GM21367 (cell line): ENCODE results near the gene DLG2.

Experiments
- ATAC-seq: cut with Tn5 transposase; IDR thresholded peaks from one replicate; pipeline ENCODE4 v1.9.1; 2021; ENCODE audit not compliant: unreplicated experiment

The DLG2 gene

GRCh38 chr11:84714316-84714780 lies 912.8 kb downstream of the DLG2 start:
- ATAC-seq = peak; percentile 97

- no peak for ATAC-seq
These were observed 935.3 kb downstream of the DLG2 start for GRCh38 chr11:84691830-84692229.

GRCh38 chr11:84687433-84687832 lies 939.7 kb downstream of the DLG2 start:
- no peak for ATAC-seq

GRCh38 chr11:84686716-84687115 lies 940.4 kb downstream of the DLG2 start:
- no peak for ATAC-seq

GRCh38 chr11:84685976-84686375 lies 941.2 kb downstream of the DLG2 start:
- no peak for ATAC-seq

- no peak for ATAC-seq
These were observed 942.0 kb downstream of the DLG2 start for GRCh38 chr11:84685149-84685548.

- no peak for ATAC-seq
These were observed 945.7 kb downstream of the DLG2 start for GRCh38 chr11:84681456-84681855.

GRCh38 chr11:84675396-84676025 lies 951.6 kb downstream of the DLG2 start:
- no peak for ATAC-seq

- ATAC-seq = no peak
These were observed 953.4 kb downstream of the DLG2 start for GRCh38 chr11:84673753-84674152.

- ATAC-seq = no peak
These were observed 955.7 kb downstream of the DLG2 start for GRCh38 chr11:84671325-84671999.

- no peak for ATAC-seq
These were observed 963.4 kb downstream of the DLG2 start for GRCh38 chr11:84663731-84664130.

- ATAC-seq = no peak
These were observed 966.7 kb downstream of the DLG2 start for GRCh38 chr11:84660257-84660977.

- ATAC-seq = no peak
These were observed 971.4 kb downstream of the DLG2 start for GRCh38 chr11:84655712-84656111.

- ATAC-seq = no peak
These were observed 978.7 kb downstream of the DLG2 start for GRCh38 chr11:84648471-84648870.

GRCh38 chr11:84645988-84646694 lies 981.0 kb downstream of the DLG2 start:
- no peak for ATAC-seq

- no peak for ATAC-seq
These were observed 984.6 kb downstream of the DLG2 start for GRCh38 chr11:84642500-84642899.

GRCh38 chr11:84634309-84634708 lies 992.8 kb downstream of the DLG2 start:
- ATAC-seq = no peak

- ATAC-seq = no peak
These were observed 998.1 kb downstream of the DLG2 start for GRCh38 chr11:84628871-84629620.

GRCh38 chr11:84626256-84626655 lies 1000.9 kb downstream of the DLG2 start:
- no peak for ATAC-seq

- no peak for ATAC-seq
These were observed 1014.5 kb downstream of the DLG2 start for GRCh38 chr11:84612645-84613044.

- ATAC-seq = no peak
These were observed 1018.3 kb downstream of the DLG2 start for GRCh38 chr11:84608837-84609196.
